Ascending aorta (tissue), 2 donors: ENCODE data around the gene RNF152. TPM values are rescaled to one million over a fixed set of nuclear protein-coding genes. Genes with fewer than 3 reads are reported as not detected.

Experiments
- DNase-seq, 2 donors: peaks; one replicate each; pipeline ENCODE4 v3.0.0-alpha.2; 2019; ENCODE audit warnings: low spot score in 2 of 2
- H3K27ac ChIP-seq, 2 donors: fragments of 200-600 bp; sonication (generic); one replicate each; pipeline ENCODE4 v1.5.1; 2016 to 2017; ENCODE audit warnings: mild to moderate bottlenecking in 1 of 2
- H3K27me3 ChIP-seq: fragments of 200-600 bp; sonication (generic); one replicate; pipeline ENCODE4 v1.5.1; 2017
- H3K36me3 ChIP-seq, 2 donors: fragments of 200-600 bp; sonication (generic); one replicate each; pipeline ENCODE4 v1.5.1; 2016
- H3K4me1 ChIP-seq, 2 donors: fragments of 200-600 bp; sonication (generic); one replicate each; pipeline ENCODE4 v1.5.1; 2016 to 2017; ENCODE audit warnings: mild to moderate bottlenecking in 1 of 2
- H3K4me3 ChIP-seq, 2 donors: fragments of 200-600 bp; sonication (generic); one replicate each; pipeline ENCODE4 v1.5.1; 2016 to 2017; ENCODE audit warnings: mild to moderate bottlenecking in 1 of 2
- H3K9me3 ChIP-seq, 2 donors: fragments of 200-600 bp; sonication (generic); one replicate each; pipeline ENCODE4 v1.5.1; 2016
- CTCF ChIP-seq, 3 experiments: fragments of 200-600 bp in 2 of 3; fragments of 450-650 bp in 1 of 3; sonication (generic) in 2 of 3; IDR thresholded peaks; one replicate each; pipeline ENCODE4 v1.5.1; 2016 to 2019; ENCODE audit warnings: antibody characterized with exemption in 3 of 3, mild to moderate bottlenecking in 1 of 3, moderate library complexity in 1 of 3
- intact Hi-C: fragments of 100-400 bp; cut with DNase I; formaldehyde crosslinking; loops from one replicate; pipeline ENCODE4 v1.15.1; 2023
- total RNA-seq: library from RNA; depleted of rRNA; stranded (reverse); fragments of >200 nt; gene quantifications from one replicate; pipeline ENCODE4 v1.1.0, GENCODE V29; 2016

Gene RNF152
- total RNA-seq, 1 donor from 2014 or later: 9.6 TPM

DNA sequence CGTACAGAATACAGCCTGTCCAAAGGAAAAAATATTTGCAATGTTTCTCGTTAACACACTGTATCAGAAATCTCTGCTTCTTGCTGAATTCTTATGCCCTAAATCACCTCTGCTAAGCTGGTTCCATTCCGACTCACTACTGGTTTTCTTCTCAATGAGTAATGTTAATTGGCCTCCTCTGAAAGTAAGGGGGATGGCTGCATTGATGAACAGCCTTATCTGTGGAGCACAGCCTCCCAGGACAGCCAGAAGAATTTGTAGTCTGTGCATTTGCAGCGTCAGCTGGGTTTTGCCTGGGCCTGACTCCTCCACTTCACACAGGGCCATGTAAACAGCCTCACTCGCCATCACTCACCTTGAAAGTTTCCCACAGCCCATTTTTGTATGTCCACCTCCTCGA, 127.7 kb downstream of the RNF152 start:
- Histone ChIP-seq H3K27me3 (no peaks in the 10 kb centered on the region), H3K27ac (peak overlapping the region in 1 of 2 donors; percentile 14), H3K9me3 (no peaks in the 10 kb centered on the region), H3K36me3 (no peaks in the 10 kb centered on the region), H3K4me1 (peaks cover 0 to 3% of the 10 kb centered on the region in 2 donors), H3K4me3 (no peak overlapping the region)
- no peak for DNase-seq
- intact Hi-C loops: no loop called here
- no peak for TF ChIP-seq CTCF (IDR thresholded peaks at IDR 0.05)

GRCh38 chr18:61764381-61764780, 128.4 kb downstream of the RNF152 start:
- H3K27me3 ChIP-seq: no peaks in the 10 kb centered on the region
- peak overlapping the region in 1 of 2 donors; percentile 14 for H3K27ac ChIP-seq
- no peak for DNase-seq
- no peak overlapping the region for H3K4me3 ChIP-seq
- TF ChIP-seq CTCF (IDR thresholded peaks at IDR 0.05): no peak
- no peaks in the 10 kb centered on the region for H3K9me3 ChIP-seq
- no peaks in the 10 kb centered on the region for H3K36me3 ChIP-seq
- intact Hi-C loops: no loop called here
- peaks cover 0 to 3% of the 10 kb centered on the region in 2 donors for H3K4me1 ChIP-seq

- Histone ChIP-seq H3K4me1 (peaks cover 0 to 3% of the 10 kb centered on the region in 2 donors), H3K4me3 (no peak overlapping the region), H3K27ac (no peak overlapping the region), H3K27me3 (no peaks in the 10 kb centered on the region), H3K36me3 (no peaks in the 10 kb centered on the region), H3K9me3 (no peaks in the 10 kb centered on the region)
- intact Hi-C loops: no loop called here
- no peak for DNase-seq
- no peak for TF ChIP-seq CTCF (IDR thresholded peaks at IDR 0.05)
Measured at GRCh38 chr18:61761875-61762274, 130.9 kb downstream of the RNF152 start.
